ENCODE measurements around the gene DYRK1B. TPM values are rescaled to one million over a fixed set of nuclear protein-coding genes. Genes with fewer than 3 reads are reported as not detected.
"Not testable (repeated sequence)": the region's sequence is repeated elsewhere in the genome, so short reads cannot be mapped to it uniquely, and the experiment has no call there.

DYRK1B gene
- 18.3 TPM for total RNA-seq

- DNase-seq (ENCODE audit: low spot score) (peak; percentile 99), ATAC-seq (peak; percentile 98)
- intact Hi-C loops (cut with DNase I): no loop called here
These were observed at the start of gene DYRK1B for GRCh38 chr19:39833464-39834286. TSS of gene DYRK1B (minus strand) at chr19:39834162. CDS start at chr19:39831867, 2,295 bp downstream.

DNA sequence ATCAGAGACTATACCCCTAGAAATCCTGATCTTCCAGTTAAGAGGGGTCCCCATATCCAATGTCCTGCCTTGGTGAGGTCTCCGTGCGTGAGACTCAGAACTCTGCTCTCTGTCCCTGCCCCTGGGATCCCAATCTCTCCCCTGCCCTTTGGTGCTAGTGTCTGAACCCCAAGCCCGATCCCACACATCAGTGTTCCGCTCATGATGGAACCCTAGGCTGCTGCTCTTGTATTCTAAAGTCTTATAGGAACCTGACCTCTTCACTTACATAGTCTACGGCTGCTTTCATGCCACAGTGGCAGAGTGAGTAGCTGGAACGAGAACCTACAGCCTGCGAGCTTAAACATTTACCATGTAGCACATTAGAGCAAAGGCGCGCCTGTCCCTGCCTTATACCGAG lies 48.7 kb upstream of the DYRK1B start:
- ATAC-seq; DNase-seq (ENCODE audit: low spot score); intact Hi-C loops (cut with DNase I): not testable (repeated sequence)

GRCh38 chr19:39881495-39882110 lies 47.6 kb upstream of the DYRK1B start:
- intact Hi-C loops (cut with DNase I); DNase-seq (ENCODE audit: low spot score): not testable (repeated sequence)
- peak; percentile 54 for ATAC-seq

DNA sequence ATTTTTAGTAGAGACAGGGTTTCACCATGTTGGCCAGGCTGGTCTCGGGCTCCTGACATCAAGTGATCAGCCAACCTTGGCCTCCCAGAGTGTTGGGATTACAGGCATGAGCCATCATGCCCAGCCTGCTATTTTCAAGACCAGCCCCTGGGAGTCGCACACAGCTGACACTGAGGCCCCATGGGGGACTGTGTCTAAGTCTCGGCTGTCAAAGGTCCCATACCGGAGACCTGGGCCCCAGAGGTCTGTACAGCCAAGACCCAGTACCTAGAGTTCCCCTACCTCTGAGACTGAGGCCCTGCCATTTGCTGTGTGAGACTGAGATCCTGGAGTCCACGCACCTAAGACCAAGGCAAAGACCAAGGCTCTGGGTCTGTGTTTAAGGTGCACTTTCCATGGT lies 46.3 kb upstream of the DYRK1B start:
- intact Hi-C loops (cut with DNase I); DNase-seq (ENCODE audit: low spot score); ATAC-seq: not testable (repeated sequence)

DNA sequence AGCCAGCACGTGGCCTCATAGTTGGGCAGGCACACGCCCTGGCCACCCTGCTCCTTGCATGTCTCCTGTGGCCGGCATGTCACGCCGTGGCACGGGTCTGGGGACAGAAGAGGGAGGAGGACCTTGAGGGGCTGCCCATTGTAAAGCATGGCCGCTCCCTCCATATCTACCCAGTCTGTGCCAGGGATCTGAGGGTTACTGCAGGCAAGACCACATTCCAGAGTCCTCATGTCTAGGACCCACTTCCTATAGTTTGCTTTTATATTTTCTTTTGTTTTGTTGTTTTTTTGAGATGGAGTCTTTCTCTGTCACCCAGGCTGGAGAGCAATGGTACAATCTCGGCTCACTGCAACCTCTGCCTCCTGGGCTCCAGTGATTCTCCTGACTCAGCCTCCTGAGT lies 45.8 kb upstream of the DYRK1B start:
- intact Hi-C loops (cut with DNase I); DNase-seq (ENCODE audit: low spot score); ATAC-seq: not testable (repeated sequence)

DNA sequence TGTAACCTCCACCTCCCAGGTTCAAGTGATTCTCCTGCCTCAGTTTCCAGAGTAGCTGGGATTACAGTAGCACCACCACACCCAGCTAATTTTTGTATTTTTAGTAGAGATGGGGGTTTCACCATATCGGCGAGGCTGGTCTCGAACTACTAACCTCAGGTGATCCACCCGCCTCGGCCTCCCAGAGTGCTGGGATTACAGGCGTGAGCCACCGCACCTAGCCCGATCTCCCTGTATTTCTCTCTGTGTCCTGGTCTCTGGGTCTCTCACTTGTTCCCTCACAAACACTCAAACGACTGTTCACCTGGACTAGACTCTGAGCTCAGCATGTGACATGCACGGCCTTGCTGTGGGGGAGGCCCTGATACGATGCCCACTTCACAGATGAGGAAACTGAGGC lies 44.9 kb upstream of the DYRK1B start:
- intact Hi-C loops (cut with DNase I); ATAC-seq; DNase-seq (ENCODE audit: low spot score): not testable (repeated sequence)

DNA sequence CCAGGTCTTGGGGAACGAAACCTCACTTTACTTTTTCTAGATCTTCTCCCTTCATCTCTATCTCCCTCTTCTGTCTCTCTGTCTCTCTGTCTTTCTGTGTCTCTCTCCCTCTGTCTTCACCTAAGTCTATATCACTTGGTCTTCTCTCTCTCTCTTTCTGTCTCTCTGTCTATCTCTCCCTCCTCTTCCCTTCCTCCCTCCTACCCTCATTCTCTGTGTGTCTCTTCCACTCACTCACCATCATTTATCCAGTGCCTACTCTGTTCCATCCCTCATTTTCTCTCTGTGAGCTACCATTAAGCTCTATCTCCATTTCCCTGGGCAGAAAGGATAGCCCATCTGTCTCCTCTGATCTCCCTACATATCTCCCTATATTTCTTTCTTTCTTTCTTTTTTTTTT lies 44.4 kb upstream of the DYRK1B start:
- intact Hi-C loops (cut with DNase I): no loop called here
- DNase-seq (ENCODE audit: low spot score): no peak
- ATAC-seq: no peak

- intact Hi-C loops (cut with DNase I); ATAC-seq; DNase-seq (ENCODE audit: low spot score): not testable (repeated sequence)
These were observed 44.0 kb upstream of the DYRK1B start for GRCh38 chr19:39877982-39878381.

GRCh38 chr19:39877488-39877887 lies 43.5 kb upstream of the DYRK1B start:
- ATAC-seq; DNase-seq (ENCODE audit: low spot score); intact Hi-C loops (cut with DNase I): not testable (repeated sequence)

- ATAC-seq; intact Hi-C loops (cut with DNase I); DNase-seq (ENCODE audit: low spot score): not testable (repeated sequence)
These were observed 42.5 kb upstream of the DYRK1B start for GRCh38 chr19:39876486-39876885.

DNA sequence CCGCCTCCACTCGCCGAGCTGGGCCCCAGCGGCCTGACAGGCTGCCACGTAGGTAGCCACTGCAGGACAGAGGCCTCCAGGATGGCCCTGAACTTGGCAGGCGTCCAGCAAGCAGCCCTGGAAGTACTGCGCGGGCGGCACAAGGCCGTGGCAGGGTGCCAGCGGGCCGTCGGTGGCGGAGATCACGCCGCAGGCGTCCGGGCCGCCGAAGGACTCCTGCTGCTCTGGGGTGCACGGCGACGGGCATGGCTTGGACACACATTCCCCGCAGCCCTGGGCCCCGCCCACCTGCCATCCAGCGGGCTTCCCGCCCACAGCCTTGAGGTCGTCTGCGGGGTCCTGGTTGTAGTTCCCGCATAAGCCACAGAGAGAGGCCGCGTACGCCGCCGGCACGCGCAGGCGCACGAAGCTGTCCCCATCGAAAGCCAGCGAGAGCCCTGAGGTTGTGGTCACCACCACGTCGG lies 41.5 kb upstream of the DYRK1B start:
- DNase-seq (ENCODE audit: low spot score); intact Hi-C loops (cut with DNase I); ATAC-seq: not testable (repeated sequence)

- intact Hi-C loops (cut with DNase I): no loop called here
- no peak for ATAC-seq
- DNase-seq (ENCODE audit: low spot score): no peak
These were observed 40.4 kb upstream of the DYRK1B start for GRCh38 chr19:39874404-39874803.

- DNase-seq (ENCODE audit: low spot score) (no peak), ATAC-seq (no peak)
These were observed 39.4 kb upstream of the DYRK1B start for GRCh38 chr19:39873385-39873784.

GRCh38 chr19:39871886-39872866 lies 38.2 kb upstream of the DYRK1B start:
- intact Hi-C loops (cut with DNase I): no loop called here
- no peak for DNase-seq (ENCODE audit: low spot score)
- no peak for ATAC-seq

More at GRCh38 chr19:39873385-39873784, 39.4 kb upstream of the DYRK1B start:
- intact Hi-C loops (cut with DNase I): no loop called here

GRCh38 chr19:39871362-39871761 lies 37.4 kb upstream of the DYRK1B start:
- intact Hi-C loops (cut with DNase I): no loop called here
- ATAC-seq: no peak
- DNase-seq (ENCODE audit: low spot score): no peak

- no peak for ATAC-seq
- intact Hi-C loops (cut with DNase I): no loop called here
- DNase-seq (ENCODE audit: low spot score): no peak
These were observed 36.4 kb upstream of the DYRK1B start for GRCh38 chr19:39870171-39870971.

GRCh38 chr19:39867952-39868351 lies 34.0 kb upstream of the DYRK1B start:
- intact Hi-C loops (cut with DNase I): no loop called here
- ATAC-seq (no peak), DNase-seq (ENCODE audit: low spot score) (no peak)

- ATAC-seq (no peak), DNase-seq (ENCODE audit: low spot score) (no peak)
- intact Hi-C loops (cut with DNase I): no loop called here
These were observed 33.2 kb upstream of the DYRK1B start for GRCh38 chr19:39867133-39867532.
